GM12891 (cell line): Measurements from ENCODE around the gene ELMO1.

ENCODE experiments used
- DNase-seq: peaks from one replicate; pipeline ENCODE4 v3.0.0; 2011; ENCODE audit warnings: low spot score; ENCODE audit not compliant: insufficient read length
- FAIRE-seq: peaks from 2 replicates; lab custom pipeline; 2011; peaks lifted over from hg19 to GRCh38; lab: Jason Lieb, UNC
- PAX5 ChIP-seq: IDR thresholded peaks from 2 replicates; pipeline ENCODE4 v1.6.1; 2011; ENCODE audit warnings: low read length, moderate library complexity, mild to moderate bottlenecking; ENCODE audit not compliant: insufficient read depth, severe bottlenecking
- POLR2A ChIP-seq: IDR thresholded peaks from 2 replicates; pipeline ENCODE4 v1.6.1; 2011; ENCODE audit warnings: low read depth, low read length, control low read depth
- POLR2AphosphoS5 ChIP-seq: IDR thresholded peaks from 2 replicates; pipeline ENCODE4 v1.6.1; 2011; ENCODE audit warnings: low read depth, low read length, control low read depth
- POU2F2 ChIP-seq: IDR thresholded peaks from 2 replicates; pipeline ENCODE4 v1.6.1; 2011; ENCODE audit warnings: low read depth, mild to moderate bottlenecking, control low read depth, low read length, moderate library complexity
- SPI1 ChIP-seq: IDR thresholded peaks from 2 replicates; pipeline ENCODE4 v1.6.1; 2011; ENCODE audit warnings: low read depth, low read length, control low read depth
- TAF1 ChIP-seq: IDR thresholded peaks from 2 replicates; pipeline ENCODE4 v1.6.1; 2011; ENCODE audit warnings: low read depth, low read length, control low read depth

The ELMO1 gene

DNA sequence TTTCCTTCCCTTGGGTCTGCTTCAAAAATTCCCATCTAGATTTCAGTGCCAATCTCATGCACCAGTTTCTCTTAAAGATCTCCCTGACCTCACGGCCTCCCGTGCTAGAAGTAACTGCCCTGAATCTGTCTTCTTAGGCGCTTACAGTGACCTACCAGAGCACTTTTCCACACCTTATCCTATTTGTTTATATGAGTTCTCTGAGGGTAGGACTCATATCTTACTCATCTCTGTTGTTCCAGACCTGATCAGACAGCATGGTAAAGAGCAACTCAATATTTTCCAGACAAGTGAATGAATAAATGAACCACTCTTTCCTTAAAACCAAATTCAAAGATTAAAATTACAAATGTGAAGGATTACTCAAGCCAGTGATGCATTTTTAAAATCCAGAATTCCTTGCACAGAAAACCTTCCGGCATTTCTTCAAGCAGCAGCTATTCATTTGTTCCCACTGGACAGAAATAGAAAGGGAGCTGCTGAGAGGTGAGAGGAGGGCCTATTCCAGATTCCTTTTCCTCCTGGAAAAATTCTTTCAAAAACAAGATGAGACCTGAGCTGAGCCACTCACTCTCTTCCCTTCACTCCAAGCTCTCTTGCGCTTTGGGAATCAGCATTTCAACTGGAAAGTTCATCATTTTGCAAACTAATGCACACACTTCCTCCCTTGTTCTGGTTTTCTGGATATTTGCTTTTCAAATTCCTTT is 94.6 kb downstream of the ELMO1 start:
- DNase-seq, result no peak
- TF ChIP-seq TAF1 (no peak), POLR2A (no peak), PAX5 (no peak), POLR2AphosphoS5 (no peak), SPI1 (no peak), POU2F2 (no peak)
- peak; percentile 38 for FAIRE-seq

DNA sequence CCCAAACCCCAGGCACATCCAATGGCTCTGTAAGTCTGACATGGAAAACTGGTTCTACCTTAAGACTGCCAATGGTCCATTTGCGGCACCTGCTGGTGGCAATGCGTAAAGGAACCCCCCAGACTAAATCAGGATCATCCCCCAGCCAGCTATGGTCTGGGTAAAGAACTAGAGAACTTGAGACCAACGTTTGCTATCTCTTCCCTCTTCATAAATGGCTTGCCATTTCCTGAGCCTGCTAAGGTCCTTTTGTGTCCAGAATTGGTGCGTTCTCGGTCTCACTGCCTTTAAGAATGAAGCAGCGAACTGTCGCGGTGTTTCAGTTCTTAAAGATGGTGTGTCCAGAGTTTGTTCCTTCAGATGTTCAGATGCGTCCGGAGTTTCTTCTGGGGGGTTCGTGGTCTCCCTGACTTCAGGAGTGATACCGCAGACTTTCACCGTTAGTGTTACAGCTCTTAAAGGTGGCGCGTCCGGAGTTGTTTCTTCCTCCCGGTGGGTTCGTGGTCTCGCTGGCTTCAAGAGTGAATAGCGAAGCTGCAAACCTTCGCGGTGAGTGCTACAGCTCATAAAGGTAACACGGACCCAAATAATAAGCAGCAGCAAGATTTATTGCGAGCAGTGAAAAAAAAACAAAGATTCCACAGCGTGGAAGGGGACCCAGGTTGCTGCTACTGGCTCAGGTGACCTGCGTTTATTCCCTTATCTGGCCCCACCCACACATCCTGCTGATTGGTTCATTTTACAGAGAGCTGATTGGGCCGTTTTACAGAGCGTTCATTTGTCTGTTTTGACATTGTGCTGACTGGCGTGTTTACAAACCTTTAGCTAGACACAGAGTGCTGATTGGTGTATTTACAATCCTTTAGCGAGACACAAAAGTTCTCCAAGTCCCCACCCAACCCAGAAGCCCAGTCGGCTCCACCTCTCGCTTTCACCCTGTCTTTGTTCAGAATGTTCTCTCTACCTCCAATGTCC is 95.4 kb downstream of the ELMO1 start:
- 0 out of 2 replicates have a peak, but pooled peaks have one; percentile 28 for TF ChIP-seq POLR2AphosphoS5
- TF ChIP-seq POU2F2, result no peak
- TF ChIP-seq POLR2A, result peak; percentile 41; the same call in 1 of the 2 replicates
- TF ChIP-seq TAF1, result peak; percentile 57; the same call in 1 of the 2 replicates
- DNase-seq, result no peak
- peak; percentile 92 for FAIRE-seq

DNA sequence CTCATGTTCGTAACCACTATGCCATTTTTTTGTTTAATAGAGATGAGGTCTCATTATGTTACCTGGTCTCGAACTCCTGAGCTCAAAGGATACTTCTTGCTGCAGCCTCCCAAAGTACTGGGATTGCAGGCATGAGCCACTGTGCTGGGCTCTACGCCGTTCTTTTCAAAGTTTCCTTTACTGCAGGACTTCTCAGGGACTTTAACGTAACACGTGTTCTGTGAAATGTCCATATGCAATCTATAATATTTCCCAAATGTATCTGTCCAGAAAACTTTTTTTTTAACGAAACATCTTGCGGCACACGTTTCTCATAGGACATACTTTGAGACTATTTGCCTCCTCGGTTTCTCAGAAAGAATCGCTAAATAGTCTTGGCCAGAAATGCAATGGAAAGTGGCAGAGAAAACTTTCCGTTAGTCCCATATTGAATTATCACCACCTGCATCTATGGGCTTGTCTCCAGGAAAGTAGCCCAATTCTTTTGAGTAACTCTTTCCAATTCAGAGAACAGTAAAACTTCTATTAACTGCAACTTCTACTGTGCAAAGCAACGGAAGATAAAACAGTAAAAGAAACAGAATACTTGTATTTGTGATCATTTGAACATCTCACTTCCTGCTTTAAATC is 96.3 kb downstream of the ELMO1 start:
- no peak for DNase-seq
- no peak for FAIRE-seq
- TF ChIP-seq POLR2AphosphoS5, result no peak
- TF ChIP-seq TAF1, result no peak
- TF ChIP-seq PAX5, result no peak

DNA sequence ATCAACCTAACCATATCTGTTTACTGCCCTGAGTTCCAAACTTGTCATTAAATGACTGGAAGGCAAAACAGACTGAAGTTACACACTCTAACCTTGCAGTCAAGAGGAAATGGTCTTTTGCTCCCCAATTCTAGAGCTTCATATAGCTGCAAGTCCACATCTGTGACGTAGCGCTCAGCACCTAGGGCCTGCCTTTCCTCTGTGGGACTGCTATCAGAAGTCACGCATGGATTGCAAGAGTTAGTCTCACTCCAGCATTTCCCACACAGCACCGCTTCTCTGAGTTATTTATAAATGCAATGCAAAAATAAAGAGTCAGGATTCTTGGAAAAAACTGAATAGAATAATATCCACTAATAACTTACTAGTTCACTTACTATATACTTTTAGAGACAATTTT is 96.9 kb downstream of the ELMO1 start:
- FAIRE-seq (no peak), DNase-seq (no peak)
- no peak for TF ChIP-seq TAF1
- no peak for TF ChIP-seq POLR2A
- TF ChIP-seq POU2F2, result no peak
- no peak for TF ChIP-seq POLR2AphosphoS5

DNA sequence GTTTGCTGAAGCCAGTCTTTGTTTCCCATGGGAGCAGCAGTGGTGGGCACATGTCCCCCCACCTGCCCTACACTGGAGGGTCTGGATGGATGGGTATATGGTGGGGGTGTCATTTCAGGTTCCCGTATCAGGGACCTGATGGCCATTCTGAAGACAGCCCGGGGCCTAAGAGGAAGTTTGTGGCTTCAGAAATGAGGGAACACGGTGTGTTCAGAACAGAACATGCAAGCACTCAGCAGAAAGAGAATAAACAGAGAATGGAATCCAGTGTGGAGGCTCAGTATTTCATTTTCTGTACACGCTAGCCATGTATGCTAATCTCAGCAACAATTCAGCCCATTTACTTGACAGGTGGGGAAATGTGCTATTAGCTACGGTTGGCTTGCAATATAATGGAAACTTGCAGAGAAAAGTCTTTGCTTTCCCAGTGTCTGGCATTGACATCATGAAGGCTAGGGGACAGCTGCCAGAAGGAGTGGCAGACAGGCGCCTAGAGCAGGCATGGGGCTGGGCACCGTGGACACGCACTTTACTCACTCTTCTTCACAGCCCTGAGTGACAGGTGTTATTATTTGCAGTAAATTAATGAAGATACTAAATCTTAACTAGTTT is 98.6 kb downstream of the ELMO1 start:
- no peak for DNase-seq
- peak; percentile 64 for FAIRE-seq
- TF ChIP-seq POU2F2, result no peak
- TF ChIP-seq PAX5, result no peak
- TF ChIP-seq SPI1, result no peak
- TF ChIP-seq POLR2A, result no peak
- no peak for TF ChIP-seq TAF1
- TF ChIP-seq POLR2AphosphoS5, result no peak

DNA sequence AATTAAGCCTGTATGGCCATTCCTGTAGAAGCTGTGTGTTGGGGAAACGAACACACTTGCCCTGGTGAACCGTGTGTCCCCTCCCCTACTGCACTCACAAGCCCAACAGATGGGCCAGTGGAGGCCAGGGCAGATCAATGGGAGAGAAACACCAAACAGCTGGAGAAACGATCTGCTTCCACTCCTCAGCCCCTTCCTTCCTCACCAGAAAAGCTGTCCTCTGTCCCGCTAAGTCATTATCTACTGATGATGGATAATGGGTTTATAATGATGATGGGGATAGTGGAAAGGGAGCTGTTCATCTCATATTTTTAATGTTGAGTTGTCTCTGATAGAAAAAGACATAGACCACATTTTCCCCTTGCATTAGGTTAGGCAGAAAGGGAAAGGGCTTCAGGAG is 99.7 kb downstream of the ELMO1 start:
- FAIRE-seq (no peak), DNase-seq (no peak)
- TF ChIP-seq POLR2AphosphoS5 (no peak), SPI1 (no peak), PAX5 (no peak), POU2F2 (no peak), POLR2A (no peak), TAF1 (no peak)

DNA sequence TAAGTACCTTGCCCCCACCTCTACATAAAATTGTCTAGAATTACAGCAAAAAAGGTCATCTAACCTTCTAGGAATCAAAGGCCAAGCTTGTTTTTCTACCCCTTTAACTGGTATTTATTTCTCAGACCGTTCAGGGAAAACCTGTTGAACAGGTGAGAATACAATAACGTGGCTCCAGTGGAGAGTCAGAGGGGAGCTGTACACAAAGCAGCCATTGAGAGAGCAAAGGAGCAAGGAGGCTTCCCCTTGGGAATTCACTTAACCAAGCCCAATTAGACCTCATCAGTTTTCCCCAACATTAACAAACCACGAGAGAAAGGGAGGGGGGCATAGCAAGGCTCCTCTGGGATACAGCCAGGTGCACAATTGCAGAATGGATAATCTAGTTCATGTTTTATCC is 101.9 kb downstream of the ELMO1 start:
- no peak for FAIRE-seq
- DNase-seq, result no peak

DNA sequence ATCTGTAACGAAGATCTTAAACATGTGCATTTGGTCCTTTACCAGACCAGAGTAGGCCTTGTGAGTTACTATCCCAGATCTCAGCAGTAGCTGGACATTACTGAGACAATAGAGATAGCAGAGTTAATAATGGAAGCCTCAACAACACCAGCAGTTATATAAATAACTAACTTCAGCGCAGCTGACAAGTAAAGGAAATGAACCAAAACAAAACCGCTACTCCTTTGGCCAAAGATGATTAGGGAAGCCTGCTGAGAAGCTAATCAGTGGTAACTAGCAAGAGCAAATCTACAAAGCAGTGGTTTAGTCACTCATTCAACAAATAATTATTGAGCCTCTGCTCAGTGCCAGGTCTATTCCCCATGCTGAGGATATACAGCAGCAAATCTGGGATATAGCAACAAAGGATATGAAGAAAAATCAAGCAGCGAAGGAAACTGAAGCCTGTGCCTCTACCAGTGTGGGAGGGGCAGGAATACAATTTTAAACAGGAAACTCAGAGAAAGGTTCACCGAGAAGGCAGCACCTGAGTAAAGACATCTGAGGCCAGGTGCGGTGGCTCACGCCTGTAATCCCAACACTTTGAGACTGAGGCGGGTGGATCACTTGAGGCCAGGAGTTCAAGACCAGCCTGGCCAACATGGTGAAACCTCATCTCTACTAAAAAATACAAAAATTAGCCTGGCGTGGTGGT is 103.6 kb downstream of the ELMO1 start:
- TF ChIP-seq SPI1 (peak; percentile 34; the same call in 1 of the 2 replicates), POLR2A (no peak), TAF1 (no peak), PAX5 (no peak), POU2F2 (no peak)
- peak; percentile 89 for FAIRE-seq
- DNase-seq, result no peak

More for the DNA sequence above, 101.9 kb downstream of the ELMO1 start:
- no peak for TF ChIP-seq PAX5
- no peak for TF ChIP-seq SPI1
- TF ChIP-seq TAF1, result no peak
- no peak for TF ChIP-seq POLR2A
- no peak for TF ChIP-seq POU2F2
- no peak for TF ChIP-seq POLR2AphosphoS5
